Spleen (tissue), 11 donors: Measurements from ENCODE around the gene ZMYM1. TPM values are rescaled to one million over a fixed set of nuclear protein-coding genes. Genes with fewer than 3 reads are reported as not detected.
"Not testable (repeated sequence)": the region's sequence is repeated elsewhere in the genome, so short reads cannot be mapped to it uniquely, and the experiment has no call there.

ENCODE experiments used
- DNase-seq: peaks from one replicate; pipeline ENCODE4 v3.0.0-alpha.2; 2020
- H3K27ac ChIP-seq, 8 donors: fragments of 200-600 bp; sonication (generic) in 7 of 8; 1 replicate in 4 of 8; 2 replicates in 4 of 8; pipeline versions ENCODE4 v1.5.0 to v1.8.0; 2016 to 2021; ENCODE audit warnings: inconsistent platforms in 4 of 8, mild to moderate bottlenecking in 4 of 8, moderate library complexity in 1 of 8
- H3K27me3 ChIP-seq, 7 donors: fragments of 200-600 bp; sonication (generic) in 6 of 7; replicated peaks in 1 of 7; 1 replicate in 4 of 7; 2 replicates in 3 of 7; pipeline versions ENCODE4 v1.5.0 to v1.8.0; 2016 to 2021; ENCODE audit warnings: inconsistent platforms in 3 of 7, mild to moderate bottlenecking in 1 of 7
- H3K36me3 ChIP-seq, 6 donors: fragments of 200-600 bp; sonication (generic) in 5 of 6; 1 replicate in 4 of 6; 2 replicates in 2 of 6; pipeline versions ENCODE4 v1.5.0 to v1.8.0; 2016 to 2021; ENCODE audit warnings: inconsistent platforms in 2 of 6
- H3K4me1 ChIP-seq, 6 donors: fragments of 200-600 bp; sonication (generic) in 5 of 6; 1 replicate in 3 of 6; 2 replicates in 3 of 6; pipeline versions ENCODE4 v1.5.0 to v1.8.0; 2016 to 2021; ENCODE audit warnings: inconsistent platforms in 3 of 6
- H3K4me3 ChIP-seq, 8 donors: fragments of 200-600 bp; sonication (generic) in 7 of 8; 1 replicate in 4 of 8; 2 replicates in 4 of 8; pipeline versions ENCODE4 v1.5.0 to v1.8.0; 2016 to 2021; ENCODE audit warnings: inconsistent platforms in 4 of 8, mild to moderate bottlenecking in 4 of 8, moderate library complexity in 2 of 8
- H3K9me3 ChIP-seq, 8 donors: fragments of 200-600 bp; sonication (generic) in 7 of 8; 1 replicate in 4 of 8; 2 replicates in 4 of 8; pipeline versions ENCODE4 v1.5.0 to v1.8.0; 2016 to 2021; ENCODE audit warnings: inconsistent platforms in 4 of 8
- POLR2A ChIP-seq, 3 donors: fragments of 450-650 bp; IDR thresholded peaks; one replicate each; pipeline ENCODE4 v1.5.1; 2017; ENCODE audit warnings: antibody characterized with exemption in 3 of 3, mild to moderate bottlenecking in 1 of 3
- POLR2AphosphoS5 ChIP-seq, 3 donors: sonication (generic); formaldehyde crosslinking; IDR thresholded peaks; one replicate each; pipeline ENCODE4 v1.5.1; 2017; ENCODE audit warnings: antibody characterized with exemption in 3 of 3
- WGBS, 5 donors: extraction: QIAGEN DNeasy Blood & Tissue Kit in 3 of 5; methylation state at CpG; one replicate each; pipeline versions ENCODE4 v1.1.5 to v1.1.7; 2013 to 2018; 5-methylcytosine and 5-hydroxymethylcytosine counted together
- intact Hi-C: fragments of 100-400 bp; cut with DNase I; formaldehyde crosslinking; loops from one replicate; pipeline ENCODE4 v1.15.0; 2023; ENCODE audit warnings: low total_unique reads
- polyA plus RNA-seq, 3 donors: library from polyadenylated mRNA; stranded (reverse); fragments of 200-250 nt; gene quantifications; one replicate each; pipeline ENCODE4 v1.2.1, GENCODE V29; 2013
- total RNA-seq, 7 donors: library from RNA; depleted of rRNA in 3 of 7; stranded (reverse); fragments of >200 nt in 3 of 7; fragmentation: NEBNext Ultra II Directional in 4 of 7; extraction: Animal tissue kit (Norgen Biotek cat#: 25700) in 4 of 7; gene quantifications; one replicate each; pipeline versions ENCODE4 v1.1.0 to v1.2.1, GENCODE V29; 2016 to 2021
- TF ChIP-seq, protein P1 (sequence below), 11 experiments: fragments of 200-600 bp in 7 of 11; fragments of 450-650 bp in 4 of 11; sonication (generic) in 4 of 11; IDR thresholded peaks in 8 of 11; conservative IDR thresholded peaks in 3 of 11; 1 replicate in 7 of 11; 2 replicates in 4 of 11; pipeline versions ENCODE4 v1.4.0 to v1.8.0; 2016 to 2021; ENCODE audit warnings: antibody characterized with exemption in 11 of 11, inconsistent platforms in 4 of 11, mild to moderate bottlenecking in 1 of 11
- donor health status: healthy with polysubstance abuse.
- donor health status: DM: no; HTN: no; CAD: no; lungs with moderate emphysema.
- donor health status: DM: no; HTN: no; CAD: no.
- donor health status: Bipolar disorder and iron deficiency.
- donor health status: healthy.
- donor health status: DM: no; HTN: no; CAD: no.
- donor health status: DM: yes; HTN: yes; CAD: no.

The ZMYM1 gene
- total and polyA plus RNA-seq, 10 donors: 3.0 to 21.7 (median 17.4) TPM

GRCh38 chr1:35073265-35073811 is 5.8 kb upstream of the ZMYM1 start:
- 72 to 93% (median 86%) methylated on average over 1 of the region's 1 CpG for whole genome bisulfite sequencing, 5 donors
- TF ChIP-seq POLR2AphosphoS5 (IDR thresholded peaks at IDR 0.05) (no peak), POLR2A (IDR thresholded peaks at IDR 0.05) (no peak)
- TF ChIP-seq, protein P1, sequence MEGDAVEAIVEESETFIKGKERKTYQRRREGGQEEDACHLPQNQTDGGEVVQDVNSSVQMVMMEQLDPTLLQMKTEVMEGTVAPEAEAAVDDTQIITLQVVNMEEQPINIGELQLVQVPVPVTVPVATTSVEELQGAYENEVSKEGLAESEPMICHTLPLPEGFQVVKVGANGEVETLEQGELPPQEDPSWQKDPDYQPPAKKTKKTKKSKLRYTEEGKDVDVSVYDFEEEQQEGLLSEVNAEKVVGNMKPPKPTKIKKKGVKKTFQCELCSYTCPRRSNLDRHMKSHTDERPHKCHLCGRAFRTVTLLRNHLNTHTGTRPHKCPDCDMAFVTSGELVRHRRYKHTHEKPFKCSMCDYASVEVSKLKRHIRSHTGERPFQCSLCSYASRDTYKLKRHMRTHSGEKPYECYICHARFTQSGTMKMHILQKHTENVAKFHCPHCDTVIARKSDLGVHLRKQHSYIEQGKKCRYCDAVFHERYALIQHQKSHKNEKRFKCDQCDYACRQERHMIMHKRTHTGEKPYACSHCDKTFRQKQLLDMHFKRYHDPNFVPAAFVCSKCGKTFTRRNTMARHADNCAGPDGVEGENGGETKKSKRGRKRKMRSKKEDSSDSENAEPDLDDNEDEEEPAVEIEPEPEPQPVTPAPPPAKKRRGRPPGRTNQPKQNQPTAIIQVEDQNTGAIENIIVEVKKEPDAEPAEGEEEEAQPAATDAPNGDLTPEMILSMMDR (IDR thresholded peaks at IDR 0.05 in 8 of 11, conservative IDR thresholded peaks at IDR 0.05 in 3 of 11): no peak
- no peak for DNase-seq
- H3K27ac ChIP-seq: no peak overlapping the region
- peaks cover 0 to 4% (median 0%) of the 10 kb centered on the region in 7 donors for H3K27me3 ChIP-seq
- no peaks in the 10 kb centered on the region for H3K36me3 ChIP-seq
- intact Hi-C loops: no loop called here
- H3K4me3 ChIP-seq: no peak overlapping the region
- H3K4me1 ChIP-seq: no peaks in the 10 kb centered on the region
- H3K9me3 ChIP-seq: peaks cover 0 to 8% (median 2%) of the 10 kb centered on the region in 8 donors

- not testable (repeated sequence) for H3K4me3 ChIP-seq, DNase-seq
These were observed 2.8 kb upstream of the ZMYM1 start for GRCh38 chr1:35076426-35076825.

DNA sequence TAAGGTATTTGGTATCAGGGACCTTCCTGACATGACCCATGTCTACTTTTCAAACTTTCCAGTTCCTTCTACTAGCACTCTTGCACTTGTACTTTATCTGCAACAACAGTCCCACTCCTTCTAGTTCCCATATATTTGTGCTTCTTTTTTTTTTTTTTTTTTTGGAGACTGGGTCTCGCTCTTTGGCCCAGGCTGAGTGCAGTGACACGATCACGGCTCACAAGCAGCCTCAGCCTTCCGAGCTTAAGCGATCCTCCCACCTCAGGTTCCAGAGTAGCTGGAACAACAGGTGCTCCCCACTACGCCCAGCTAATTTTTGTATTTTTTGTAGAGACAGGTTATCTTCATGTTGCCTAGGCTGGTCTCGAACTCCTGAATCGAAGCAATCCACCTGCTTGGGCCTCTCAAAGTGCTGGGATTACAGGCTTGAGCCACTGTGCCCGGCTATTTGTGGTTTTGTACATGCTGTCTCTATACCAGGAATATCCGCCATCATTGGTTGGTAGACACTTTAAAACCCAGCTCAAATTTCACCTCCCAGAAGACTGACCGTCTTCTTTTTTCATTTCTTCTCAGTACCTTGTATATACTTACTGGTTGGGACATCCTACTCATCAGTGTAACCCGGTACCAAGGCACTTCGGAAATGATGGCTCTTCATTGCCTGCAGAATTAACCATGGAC is 1.1 kb downstream of the ZMYM1 start:
- 91 to 93% (median 93%) methylated on average over 13 of the region's 13 CpGs for WGBS, 5 donors
- Histone ChIP-seq H3K27me3 (no peaks in the 10 kb centered on the region), H3K36me3 (no peaks in the 10 kb centered on the region), H3K27ac (peak overlapping the region; percentile 87 to 95 (median 91)), H3K4me1 (peaks cover 9 to 32% (median 19%) of the 10 kb centered on the region in 6 donors), H3K9me3 (peaks cover 0 to 4% (median 0%) of the 10 kb centered on the region in 8 donors), H3K4me3 (peak overlapping the region in 7 of 8 donors; percentile 53 to 76 (median 64))
- no peak for DNase-seq
- intact Hi-C loops: no loop called here
- TF ChIP-seq POLR2A (IDR thresholded peaks at IDR 0.05) (no peak), POLR2AphosphoS5 (IDR thresholded peaks at IDR 0.05) (no peak)
- TF ChIP-seq, protein P1 (IDR thresholded peaks at IDR 0.05 in 8 of 11, conservative IDR thresholded peaks at IDR 0.05 in 3 of 11): no peak

More at GRCh38 chr1:35076426-35076825, 2.8 kb upstream of the ZMYM1 start:
- H3K27ac ChIP-seq, H3K36me3 ChIP-seq, H3K27me3 ChIP-seq, H3K9me3 ChIP-seq, intact Hi-C loops: not testable (repeated sequence)
- WGBS, 5 donors: 86 to 93% (median 92%) methylated on average over 8 of the region's 8 CpGs
- peaks cover 9 to 27% (median 19%) of the 10 kb centered on the region in 6 donors for H3K4me1 ChIP-seq

GRCh38 chr1:35085421-35085820 is 6.2 kb downstream of the ZMYM1 start:
- intact Hi-C loops: no loop called here
- H3K36me3 ChIP-seq: no peaks in the 10 kb centered on the region
- no peak overlapping the region for H3K4me3 ChIP-seq
- peaks cover 0 to 15% (median 7%) of the 10 kb centered on the region in 6 donors for H3K4me1 ChIP-seq
- no peak for TF ChIP-seq POLR2AphosphoS5 (IDR thresholded peaks at IDR 0.05)
- TF ChIP-seq POLR2A (IDR thresholded peaks at IDR 0.05): no peak
- TF ChIP-seq, protein P1 (IDR thresholded peaks at IDR 0.05 in 8 of 11, conservative IDR thresholded peaks at IDR 0.05 in 3 of 11): no peak
- no peaks in the 10 kb centered on the region for H3K27me3 ChIP-seq
- H3K27ac ChIP-seq: no peak overlapping the region
- DNase-seq: no peak
- peaks cover 0 to 4% (median 0%) of the 10 kb centered on the region in 8 donors for H3K9me3 ChIP-seq
